OCI-LY3 (cell line): ENCODE measurements around the gene RGS19.

Experiments
- H2AFZ ChIP-seq: fragments of 200-600, 300-600 bp; shearing (Covaris generic); 2 replicates; pipeline ENCODE4 v1.6.0; 2014; ENCODE audit warnings: antibody characterized with exemption, low read depth, low read length
- H3K27ac ChIP-seq: fragments of 200-600, 300-600 bp; sonication (generic); 2 replicates; pipeline ENCODE4 v1.5.1; 2014; ENCODE audit warnings: mild to moderate bottlenecking, low read length, moderate library complexity, mixed read lengths
- H3K27me3 ChIP-seq: fragments of 200-600, 300-600 bp; sonication (generic); 2 replicates; pipeline ENCODE4 v1.6.1; 2014; ENCODE audit warnings: low read depth, low read length, mixed read lengths
- H3K36me3 ChIP-seq: fragments of 200-600, 300-600 bp; sonication (generic); replicated peaks from 2 replicates; pipeline ENCODE3; 2014; ENCODE audit warnings: low read depth, low read length, mixed read lengths
- H3K4me1 ChIP-seq: fragments of 300-600, 200-600 bp; sonication (generic); 2 replicates; pipeline ENCODE4 v1.6.1; 2014; ENCODE audit warnings: low read length, mixed read lengths
- H3K4me2 ChIP-seq: fragments of 200-600, 300-600 bp; sonication (generic); 2 replicates; pipeline ENCODE4 v1.6.1; 2014; ENCODE audit warnings: low read length, mixed read lengths
- H3K4me3 ChIP-seq: fragments of 300-600, 200-600 bp; sonication (generic); 2 replicates; pipeline ENCODE4 v1.5.1; 2014; ENCODE audit warnings: antibody characterized with exemption, mild to moderate bottlenecking, low read length, moderate library complexity
- H3K79me2 ChIP-seq: fragments of 300-600, 200-600 bp; shearing (Covaris generic); 2 replicates; pipeline ENCODE4 v1.6.1; 2014; ENCODE audit warnings: mild to moderate bottlenecking, low read length, mixed read lengths
- H3K9ac ChIP-seq: fragments of 300-600, 200-600 bp; shearing (Covaris generic); 2 replicates; pipeline ENCODE4 v1.6.0; 2014; ENCODE audit warnings: mild to moderate bottlenecking, low read length, moderate library complexity
- H3K9me3 ChIP-seq: fragments of 200-600, 300-600 bp; shearing (Covaris generic); 2 replicates; pipeline ENCODE4 v1.6.1; 2014; ENCODE audit warnings: low read length, mixed read lengths; ENCODE audit not compliant: insufficient read depth
- H4K20me1 ChIP-seq: fragments of 200-600, 300-600 bp; sonication (generic); 2 replicates; pipeline ENCODE4 v1.6.1; 2016; ENCODE audit warnings: low read length, mixed read lengths; ENCODE audit not compliant: insufficient read depth
- EZH2phosphoT487 ChIP-seq: fragments of 200-600 bp; shearing (Covaris generic); IDR thresholded peaks from 2 replicates; pipeline ENCODE4 v1.6.1; 2018; ENCODE audit warnings: antibody characterized with exemption, mixed run types, low read depth
- TF ChIP-seq, protein P1 (sequence below): fragments of 200-600, 300-600 bp; sonication (generic); IDR thresholded peaks from 2 replicates; pipeline ENCODE4 v1.5.1; 2014; ENCODE audit warnings: antibody characterized with exemption, low read length, low read depth

The RGS19 gene

GRCh38 chr20:64050261-64051032 lies 28.9 kb downstream of the RGS19 start:
- no peak for TF ChIP-seq EZH2phosphoT487
- TF ChIP-seq, protein P1, sequence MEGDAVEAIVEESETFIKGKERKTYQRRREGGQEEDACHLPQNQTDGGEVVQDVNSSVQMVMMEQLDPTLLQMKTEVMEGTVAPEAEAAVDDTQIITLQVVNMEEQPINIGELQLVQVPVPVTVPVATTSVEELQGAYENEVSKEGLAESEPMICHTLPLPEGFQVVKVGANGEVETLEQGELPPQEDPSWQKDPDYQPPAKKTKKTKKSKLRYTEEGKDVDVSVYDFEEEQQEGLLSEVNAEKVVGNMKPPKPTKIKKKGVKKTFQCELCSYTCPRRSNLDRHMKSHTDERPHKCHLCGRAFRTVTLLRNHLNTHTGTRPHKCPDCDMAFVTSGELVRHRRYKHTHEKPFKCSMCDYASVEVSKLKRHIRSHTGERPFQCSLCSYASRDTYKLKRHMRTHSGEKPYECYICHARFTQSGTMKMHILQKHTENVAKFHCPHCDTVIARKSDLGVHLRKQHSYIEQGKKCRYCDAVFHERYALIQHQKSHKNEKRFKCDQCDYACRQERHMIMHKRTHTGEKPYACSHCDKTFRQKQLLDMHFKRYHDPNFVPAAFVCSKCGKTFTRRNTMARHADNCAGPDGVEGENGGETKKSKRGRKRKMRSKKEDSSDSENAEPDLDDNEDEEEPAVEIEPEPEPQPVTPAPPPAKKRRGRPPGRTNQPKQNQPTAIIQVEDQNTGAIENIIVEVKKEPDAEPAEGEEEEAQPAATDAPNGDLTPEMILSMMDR = no peak; the same call in 1 of the 2 replicates
- Histone ChIP-seq H3K27me3 (peaks cover 7% of the 10 kb centered on the region; the same call in 1 of the 2 replicates), H3K4me1 (peaks cover 12% of the 10 kb centered on the region; the same call in 1 of the 2 replicates), H3K9me3 (no peaks in the 10 kb centered on the region), H3K27ac (no peak overlapping the region), H3K4me3 (no peak overlapping the region), H3K4me2 (no peak overlapping the region), H3K9ac (no peak overlapping the region), H3K79me2 (no peaks in the 10 kb centered on the region), H2AFZ (no peak overlapping the region), H4K20me1 (no peaks in the 10 kb centered on the region), H3K36me3 (no peaks in the 10 kb centered on the region)

GRCh38 chr20:64049878-64050260 lies 29.4 kb downstream of the RGS19 start:
- Histone ChIP-seq H3K79me2 (no peaks in the 10 kb centered on the region), H2AFZ (no peak overlapping the region), H3K4me1 (peaks cover 6% of the 10 kb centered on the region; the same call in 1 of the 2 replicates), H3K27ac (no peak overlapping the region), H3K4me2 (no peak overlapping the region), H3K36me3 (no peaks in the 10 kb centered on the region), H4K20me1 (no peaks in the 10 kb centered on the region), H3K9ac (no peak overlapping the region), H3K9me3 (no peaks in the 10 kb centered on the region), H3K4me3 (no peak overlapping the region), H3K27me3 (peaks cover 12% of the 10 kb centered on the region)
- TF ChIP-seq, protein P1 = no peak
- no peak for TF ChIP-seq EZH2phosphoT487

GRCh38 chr20:64049060-64049877 lies 30.0 kb downstream of the RGS19 start, which contains the start of gene SOX18:
Gene SOX18 (minus strand): TSS chr20:64049639. CDS start chr20:64049516, 123 bp downstream.
- no peaks in the 10 kb centered on the region for H3K36me3 ChIP-seq
- H2AFZ ChIP-seq = no peak within 1 kb of the TSS
- peaks cover 2% of the 10 kb centered on the region; the same call in 1 of the 2 replicates for H3K4me1 ChIP-seq
- H3K79me2 ChIP-seq = no peaks in the 10 kb centered on the region
- peaks cover 10% of the 10 kb centered on the region for H3K27me3 ChIP-seq
- no peak within 1 kb of the TSS for H3K27ac ChIP-seq
- TF ChIP-seq, protein P1 = no peak
- TF ChIP-seq EZH2phosphoT487 = no peak
- H3K9ac ChIP-seq = no peak within 1 kb of the TSS
- no peak within 1 kb of the TSS for H3K4me2 ChIP-seq
- H3K4me3 ChIP-seq = no peak within 1 kb of the TSS
- no peaks in the 10 kb centered on the region for H3K9me3 ChIP-seq
- H4K20me1 ChIP-seq = no peaks in the 10 kb centered on the region

GRCh38 chr20:64048402-64049044 lies 30.8 kb downstream of the RGS19 start:
- H2AFZ ChIP-seq = no peak overlapping the region
- H3K4me3 ChIP-seq = no peak overlapping the region
- H3K4me1 ChIP-seq = no peaks in the 10 kb centered on the region
- no peaks in the 10 kb centered on the region for H3K79me2 ChIP-seq
- no peaks in the 10 kb centered on the region for H3K9me3 ChIP-seq
- H3K36me3 ChIP-seq = no peaks in the 10 kb centered on the region
- no peak overlapping the region for H3K9ac ChIP-seq
- no peaks in the 10 kb centered on the region for H4K20me1 ChIP-seq
- peaks cover 7% of the 10 kb centered on the region for H3K27me3 ChIP-seq
- TF ChIP-seq EZH2phosphoT487 = no peak
- TF ChIP-seq, protein P1 = no peak
- H3K4me2 ChIP-seq = no peak overlapping the region
- no peak overlapping the region for H3K27ac ChIP-seq
